DMS153 (cell line): ENCODE measurements around the gene TNFRSF19.
"Not testable (repeated sequence)": the region's sequence is repeated elsewhere in the genome, so short reads cannot be mapped to it uniquely, and the experiment has no call there.

Experiments
- DNase-seq: peaks from one replicate; lab custom pipeline; 2025; lab: John Stamatoyannopoulos, UW

The TNFRSF19 gene

DNA sequence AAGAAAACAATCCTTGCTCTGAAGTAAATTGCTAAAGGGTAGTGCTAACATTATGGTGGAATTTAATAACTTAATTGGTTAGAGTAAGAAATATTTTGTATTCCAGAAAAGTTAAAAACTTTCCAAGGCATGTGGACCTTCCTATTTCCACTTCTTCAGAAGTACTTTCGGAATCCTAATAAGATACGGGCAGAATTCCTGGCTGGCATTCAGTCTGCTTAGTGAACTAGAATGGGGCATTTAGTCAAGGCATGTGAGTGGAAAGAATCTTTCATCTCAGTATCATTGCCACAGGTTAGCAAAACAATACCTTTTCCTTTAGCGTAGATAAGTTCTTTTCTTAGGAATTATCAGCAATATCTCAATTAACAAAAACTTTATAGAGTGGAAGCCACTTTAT lies 85.1 kb downstream of the TNFRSF19 start:
- no peak for DNase-seq

DNA sequence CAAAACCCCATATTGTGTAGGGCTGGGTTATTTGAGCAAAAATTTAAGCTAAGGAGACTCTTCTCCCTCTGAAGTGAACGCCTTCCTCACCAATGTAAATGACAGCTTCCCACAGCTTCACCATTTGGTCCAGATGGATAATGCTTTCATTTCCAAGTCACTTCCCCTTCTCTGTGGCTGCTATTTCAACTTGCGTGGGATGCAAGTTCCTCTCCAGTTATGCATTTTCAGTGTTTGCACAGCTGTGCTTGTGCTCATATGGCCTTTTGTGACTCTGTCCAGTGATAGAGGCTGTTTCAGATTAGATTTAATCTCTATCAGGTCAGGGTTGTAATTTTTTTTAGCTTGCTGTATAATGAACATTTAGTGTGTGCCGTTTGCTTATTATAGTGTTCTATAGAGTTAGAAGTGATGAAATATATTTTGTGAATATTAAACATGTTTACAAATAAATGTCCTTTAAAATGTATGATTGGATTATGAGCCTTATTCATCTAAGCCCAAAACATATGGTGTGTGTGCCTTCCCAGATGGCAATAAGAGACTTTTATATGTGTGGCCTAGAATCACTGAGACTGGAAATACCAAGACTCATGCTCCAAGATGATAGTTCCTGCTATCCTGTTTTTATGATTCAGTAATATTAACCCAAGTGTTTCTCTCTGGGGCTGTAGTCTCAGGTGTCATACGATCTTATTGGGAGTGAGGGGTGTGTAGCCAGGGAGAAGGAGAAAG lies 86.6 kb downstream of the TNFRSF19 start:
- DNase-seq = peak; percentile 84

GRCh38 chr13:23658929-23659541 lies 88.8 kb downstream of the TNFRSF19 start:
- no peak for DNase-seq

DNA sequence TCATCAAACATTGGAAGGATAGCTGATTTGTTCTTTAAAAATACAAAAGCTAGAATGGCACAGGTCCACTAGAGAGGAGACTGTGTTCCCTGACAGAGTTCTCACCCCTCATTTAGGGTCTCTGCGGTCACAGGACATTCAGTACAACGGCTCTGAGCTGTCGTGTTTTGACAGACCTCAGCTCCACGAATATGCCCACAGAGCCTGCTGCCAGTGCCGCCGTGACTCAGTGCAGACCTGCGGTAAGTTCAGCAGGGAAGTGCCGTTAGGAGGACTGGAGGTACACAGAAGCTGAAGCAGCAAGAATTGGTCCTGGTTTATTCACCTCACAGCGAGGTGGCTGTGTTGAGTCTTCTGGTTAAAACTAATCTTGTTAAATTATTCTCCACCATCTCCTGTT lies 90.0 kb downstream of the TNFRSF19 start:
- no peak for DNase-seq

DNA sequence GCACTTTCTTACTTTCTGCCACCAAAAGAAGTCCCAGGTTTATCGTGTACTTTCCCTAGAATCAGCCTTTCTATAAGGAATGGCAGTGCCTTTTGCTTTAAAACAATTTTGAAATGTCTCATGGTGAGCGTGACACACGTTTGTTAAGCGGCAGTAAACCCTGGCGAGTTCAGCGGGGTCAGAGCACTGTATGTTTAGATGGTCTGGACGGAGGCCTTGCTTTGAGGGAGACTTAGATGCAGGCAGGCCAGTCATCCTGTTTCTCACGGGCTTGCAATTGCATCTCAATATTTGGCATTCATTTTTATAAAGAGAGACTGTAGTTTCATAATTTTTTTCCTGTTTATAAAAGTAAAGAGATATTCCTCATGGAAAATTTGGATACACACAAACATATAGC lies 96.4 kb downstream of the TNFRSF19 start:
- DNase-seq = no peak

GRCh38 chr13:23667750-23668149 lies 97.5 kb downstream of the TNFRSF19 start:
- DNase-seq = no peak

GRCh38 chr13:23668562-23668961 lies 98.3 kb downstream of the TNFRSF19 start:
- DNase-seq = no peak

- DNase-seq = no peak
Observed at GRCh38 chr13:23670793-23671192, 100.6 kb downstream of the TNFRSF19 start.

DNA sequence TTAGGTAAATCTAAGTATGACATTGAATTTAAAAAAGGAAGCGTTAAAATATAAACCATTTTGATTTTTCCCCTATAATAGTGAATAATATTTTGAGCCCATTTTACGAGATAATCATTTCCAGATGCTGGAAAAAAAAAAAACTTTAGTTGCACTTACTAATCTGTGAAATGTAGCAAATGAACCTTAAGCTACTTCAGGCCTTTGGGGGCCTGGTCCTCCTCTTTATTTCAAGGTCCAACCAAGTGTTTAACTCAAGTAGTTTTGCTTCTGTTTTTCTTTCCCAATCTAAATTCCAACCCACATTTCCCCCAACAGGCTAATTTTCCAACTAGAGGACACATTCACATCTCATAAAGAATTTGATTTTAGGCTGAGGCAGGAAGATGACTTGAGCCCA lies 101.2 kb downstream of the TNFRSF19 start:
- no peak for DNase-seq

DNA sequence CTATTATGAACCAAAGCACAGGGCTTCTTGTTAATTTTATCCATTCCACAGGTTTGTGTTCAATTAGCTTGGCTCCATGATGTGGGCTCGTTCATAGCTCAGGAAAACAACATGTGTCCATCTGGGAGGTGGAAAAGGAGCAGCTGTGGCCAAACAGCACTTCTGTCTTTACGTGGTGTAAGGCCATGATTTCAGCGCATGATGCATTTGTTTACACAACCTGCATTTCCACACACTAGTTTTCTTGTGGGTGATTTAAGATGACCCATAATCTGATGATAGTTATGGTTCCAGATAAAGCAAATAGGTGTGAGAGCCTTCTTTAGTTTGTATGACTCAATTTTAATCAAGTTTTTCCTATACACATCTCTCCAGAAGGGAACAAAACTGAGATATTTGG lies 101.7 kb downstream of the TNFRSF19 start:
- DNase-seq = no peak

DNA sequence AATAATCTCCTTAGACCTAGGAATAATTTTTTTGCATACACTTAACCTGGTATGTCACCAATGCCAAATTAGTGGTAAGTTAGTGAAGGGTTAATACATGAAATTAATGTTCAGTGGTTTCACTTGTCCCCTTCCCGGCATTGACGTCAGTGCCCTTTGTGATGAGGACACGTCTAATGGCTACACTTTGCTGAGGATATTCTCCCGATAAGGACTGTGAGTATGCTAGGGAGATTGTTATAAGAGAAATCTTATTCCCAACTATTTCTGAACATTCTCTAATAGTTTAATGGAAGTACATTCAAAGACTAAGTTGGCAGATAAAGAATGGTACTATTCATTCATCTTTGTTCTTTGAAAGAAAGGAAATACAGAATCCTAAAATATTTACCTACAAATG lies 102.4 kb downstream of the TNFRSF19 start:
- DNase-seq = no peak

- no peak for DNase-seq
Observed at GRCh38 chr13:23673354-23673753, 103.1 kb downstream of the TNFRSF19 start.

- DNase-seq = no peak
Observed at GRCh38 chr13:23673867-23674605, 103.8 kb downstream of the TNFRSF19 start.

DNA sequence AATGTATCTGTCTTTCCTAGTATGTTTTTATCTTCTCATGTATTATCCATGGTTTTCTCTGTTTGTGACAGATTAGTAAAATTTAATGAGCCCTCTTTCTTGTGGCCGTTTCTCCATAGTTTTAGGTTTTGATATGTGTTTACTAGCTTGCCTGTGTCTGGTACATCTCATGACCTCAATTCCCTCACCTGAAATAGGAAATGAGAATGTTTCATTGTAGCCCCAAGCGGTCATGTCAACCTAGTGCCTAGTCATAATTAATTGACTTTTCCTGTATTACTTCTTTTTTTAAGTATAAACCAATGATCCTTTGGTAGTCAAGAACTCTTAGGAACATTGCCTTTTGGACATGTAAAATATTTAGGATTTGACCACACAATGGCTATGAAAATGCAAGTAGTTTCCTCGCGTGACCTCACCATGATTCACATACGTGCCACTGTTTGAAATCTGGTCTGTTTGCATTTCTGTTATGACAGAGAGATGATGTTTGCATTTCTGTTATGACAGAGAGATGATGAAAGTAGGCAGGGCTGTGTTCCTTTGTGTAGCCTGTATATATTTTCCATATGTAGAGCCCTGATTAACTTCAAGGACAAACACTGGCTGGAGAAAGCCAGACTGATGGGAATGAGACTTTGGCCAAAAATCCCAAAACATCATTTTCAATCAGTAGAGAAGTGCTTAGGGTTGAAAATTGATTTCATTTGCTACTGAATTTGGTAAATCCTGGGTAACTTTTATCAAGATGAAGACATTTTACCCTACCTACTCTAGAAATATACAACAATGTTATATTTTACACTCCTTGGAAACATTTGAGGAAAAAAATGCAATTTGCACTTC lies 104.8 kb downstream of the TNFRSF19 start:
- DNase-seq = no peak

GRCh38 chr13:23677679-23678288 lies 107.6 kb downstream of the TNFRSF19 start:
- not testable (repeated sequence) for DNase-seq

DNA sequence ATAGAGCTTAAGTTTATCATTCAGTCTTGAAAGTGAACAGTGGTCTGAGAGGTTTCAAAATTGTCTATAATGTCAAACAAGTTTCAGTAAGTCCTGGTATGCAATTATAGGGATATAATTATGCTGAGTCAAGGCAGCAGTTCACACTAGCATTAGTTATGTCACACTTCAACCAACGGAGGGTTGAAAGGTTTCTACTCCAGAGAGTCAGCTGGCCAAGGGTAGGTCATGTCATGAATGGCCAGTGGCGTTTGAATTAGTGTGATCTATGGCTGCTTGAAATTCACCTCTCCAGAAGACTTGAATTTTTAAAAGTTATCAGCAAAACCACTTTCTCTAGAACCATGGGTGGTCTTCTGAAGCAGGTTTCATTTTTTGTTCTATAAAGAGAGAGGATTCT lies 108.6 kb downstream of the TNFRSF19 start:
- no peak for DNase-seq

DNA sequence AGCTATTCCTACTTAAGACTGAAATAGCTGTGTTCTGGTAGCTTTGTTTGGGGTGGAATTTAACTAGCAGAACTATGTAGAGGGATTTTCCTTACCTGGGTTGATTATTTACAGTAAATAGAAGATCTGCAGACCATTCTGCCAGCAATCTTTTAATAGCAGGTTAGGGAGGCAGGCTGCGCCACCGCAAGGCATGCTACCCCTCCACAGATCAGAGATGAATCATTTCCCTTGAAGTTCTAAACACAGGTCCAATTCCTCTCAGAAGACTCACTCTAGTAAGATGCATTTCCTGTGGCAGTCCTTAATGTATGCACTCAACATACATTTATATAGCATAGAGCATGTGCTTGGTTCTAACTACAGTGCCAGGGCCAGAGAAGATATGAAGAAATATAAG lies 109.0 kb downstream of the TNFRSF19 start:
- no peak for DNase-seq

DNA sequence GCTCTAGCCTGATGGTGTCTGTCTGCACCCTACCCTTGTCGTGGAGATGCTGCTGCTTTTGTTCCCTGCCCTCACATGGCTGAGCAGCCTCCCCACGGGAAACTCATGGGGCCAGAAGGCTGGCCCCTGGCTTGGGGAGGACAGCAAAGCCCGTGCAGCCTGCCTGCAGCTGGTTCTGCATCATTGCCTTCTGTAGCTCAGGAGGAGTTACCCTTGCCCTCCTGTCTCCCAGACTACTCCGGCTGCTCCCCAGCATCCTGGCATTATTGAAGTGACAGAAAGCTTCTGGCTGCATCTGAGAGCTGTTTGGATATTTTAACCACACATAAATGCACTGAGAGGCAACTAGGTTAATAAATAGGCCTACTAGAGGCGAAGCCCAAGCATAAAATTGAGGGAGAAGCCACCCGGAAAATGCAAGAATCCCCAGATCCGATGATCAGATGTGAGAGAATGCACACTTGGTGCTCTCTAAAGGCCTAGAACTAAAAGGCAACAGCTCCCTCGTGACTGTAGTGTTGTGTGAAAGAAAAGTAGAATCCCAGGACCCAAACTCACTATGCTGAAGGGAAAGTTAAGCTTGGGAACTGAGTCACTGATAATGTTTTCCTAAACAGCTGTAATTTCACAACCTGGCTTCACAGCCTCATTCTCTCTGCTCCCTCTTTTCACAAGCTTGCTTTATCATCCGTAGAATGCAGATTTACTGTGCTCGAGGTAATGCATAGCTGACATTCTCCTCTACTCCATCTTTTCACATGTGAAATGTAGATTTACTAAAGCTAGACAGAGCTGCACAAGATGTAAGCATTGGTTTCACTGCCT lies 110.8 kb downstream of the TNFRSF19 start:
- DNase-seq = no peak

DNA sequence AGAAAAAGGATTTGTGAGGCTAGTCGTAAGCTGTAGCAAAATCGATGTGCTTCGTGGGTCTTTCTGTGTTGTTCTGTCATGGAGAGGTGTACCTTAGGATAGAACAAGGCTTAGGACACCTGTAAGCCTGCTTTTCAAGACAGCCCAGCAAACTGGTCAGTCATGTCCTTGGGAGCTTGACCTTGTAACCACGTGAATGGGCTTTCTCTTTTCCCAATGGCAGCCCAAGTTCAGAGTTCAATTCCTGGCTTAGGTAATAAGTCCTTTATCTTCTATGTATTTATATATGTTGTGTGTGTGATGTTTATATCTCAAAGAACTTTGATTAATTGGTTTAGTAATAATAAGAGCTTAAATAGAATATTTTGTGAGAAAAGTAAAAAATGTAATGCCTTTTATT lies 112.9 kb downstream of the TNFRSF19 start:
- no peak for DNase-seq

DNA sequence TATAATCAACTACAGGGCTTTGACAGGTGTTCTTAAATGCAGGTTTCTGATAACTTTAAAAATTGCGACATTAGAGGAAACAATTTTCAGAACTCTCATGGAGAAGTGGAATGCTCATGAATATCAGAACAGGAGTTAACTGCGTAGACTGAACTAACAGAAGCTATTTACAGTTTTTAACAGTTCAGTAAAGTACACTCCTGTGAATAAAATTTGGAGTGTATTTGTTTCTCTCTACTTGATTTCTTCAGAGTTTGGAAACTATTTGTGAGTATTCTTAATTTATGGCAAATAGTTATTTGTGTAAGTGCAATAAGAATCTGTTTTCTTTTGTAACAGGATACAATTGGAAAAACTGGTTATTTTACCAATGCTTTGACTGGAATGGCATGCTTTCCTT lies 114.4 kb downstream of the TNFRSF19 start:
- DNase-seq = no peak

DNA sequence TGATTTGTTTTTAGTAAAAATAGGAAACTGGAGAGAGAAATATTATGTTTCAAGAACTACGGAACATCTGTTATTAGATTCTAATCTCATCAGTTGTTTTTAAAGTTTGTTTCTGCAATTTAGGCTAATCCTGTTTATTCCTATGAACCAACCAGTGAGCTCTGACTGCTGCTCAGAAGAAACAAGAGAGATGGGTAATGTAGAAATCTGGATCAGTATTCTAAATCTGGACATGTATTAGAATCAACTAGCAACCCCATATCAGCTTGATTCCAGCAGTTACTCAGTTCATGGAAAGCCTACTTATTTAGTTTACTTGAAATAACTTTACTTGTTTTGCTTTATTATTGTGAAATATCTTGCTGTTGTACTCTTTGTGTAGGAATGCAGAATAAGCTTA lies 115.2 kb downstream of the TNFRSF19 start:
- no peak for DNase-seq
